Cardiac fibroblast (primary cell): ENCODE results near the gene TMTC1.

Experiments used
- DNase-seq, 2 donors: peaks; one replicate each; pipeline versions ENCODE4 v3.0.0 to v3.0.0-alpha.2; 2010; ENCODE audit warnings: low read depth in 2 of 2
- H3K4me3 ChIP-seq, 2 donors: replicated peaks in 1 of 2; 1 replicate in 1 of 2; 2 replicates in 1 of 2; pipeline ENCODE4 v1.5.1; 2011; ENCODE audit warnings: low read depth in 2 of 2, low read length in 2 of 2, mild to moderate bottlenecking in 2 of 2, moderate library complexity in 1 of 2
- TF ChIP-seq, protein P1 (sequence below): IDR thresholded peaks from one replicate; pipeline ENCODE4 v1.5.1; 2011; ENCODE audit warnings: low read depth, mild to moderate bottlenecking, low read length, inconsistent platforms

TMTC1 gene

DNA sequence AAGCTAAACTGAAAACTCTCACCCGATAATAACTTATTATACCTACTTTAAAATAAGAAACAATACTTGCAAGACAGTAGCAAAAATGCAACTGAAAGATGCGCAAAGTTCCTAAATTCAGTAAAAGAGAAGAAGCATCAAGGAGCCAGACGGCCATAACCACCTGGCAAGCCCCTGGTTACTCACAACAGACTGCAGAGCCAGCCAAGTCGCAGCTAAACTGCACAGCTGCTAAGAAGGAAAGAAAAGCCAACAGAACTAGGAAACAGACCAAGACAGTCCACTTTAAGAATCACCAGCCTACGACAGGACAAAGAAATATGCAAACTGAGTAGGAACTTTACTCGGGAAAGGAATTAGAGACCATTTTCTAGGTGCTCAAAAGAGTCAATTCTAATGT is 127.9 kb downstream of the TMTC1 start:
- peak; percentile 34 to 39 for DNase-seq
- TF ChIP-seq, protein P1, sequence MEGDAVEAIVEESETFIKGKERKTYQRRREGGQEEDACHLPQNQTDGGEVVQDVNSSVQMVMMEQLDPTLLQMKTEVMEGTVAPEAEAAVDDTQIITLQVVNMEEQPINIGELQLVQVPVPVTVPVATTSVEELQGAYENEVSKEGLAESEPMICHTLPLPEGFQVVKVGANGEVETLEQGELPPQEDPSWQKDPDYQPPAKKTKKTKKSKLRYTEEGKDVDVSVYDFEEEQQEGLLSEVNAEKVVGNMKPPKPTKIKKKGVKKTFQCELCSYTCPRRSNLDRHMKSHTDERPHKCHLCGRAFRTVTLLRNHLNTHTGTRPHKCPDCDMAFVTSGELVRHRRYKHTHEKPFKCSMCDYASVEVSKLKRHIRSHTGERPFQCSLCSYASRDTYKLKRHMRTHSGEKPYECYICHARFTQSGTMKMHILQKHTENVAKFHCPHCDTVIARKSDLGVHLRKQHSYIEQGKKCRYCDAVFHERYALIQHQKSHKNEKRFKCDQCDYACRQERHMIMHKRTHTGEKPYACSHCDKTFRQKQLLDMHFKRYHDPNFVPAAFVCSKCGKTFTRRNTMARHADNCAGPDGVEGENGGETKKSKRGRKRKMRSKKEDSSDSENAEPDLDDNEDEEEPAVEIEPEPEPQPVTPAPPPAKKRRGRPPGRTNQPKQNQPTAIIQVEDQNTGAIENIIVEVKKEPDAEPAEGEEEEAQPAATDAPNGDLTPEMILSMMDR = no peak
- H3K4me3 ChIP-seq = no peak overlapping the region

DNA sequence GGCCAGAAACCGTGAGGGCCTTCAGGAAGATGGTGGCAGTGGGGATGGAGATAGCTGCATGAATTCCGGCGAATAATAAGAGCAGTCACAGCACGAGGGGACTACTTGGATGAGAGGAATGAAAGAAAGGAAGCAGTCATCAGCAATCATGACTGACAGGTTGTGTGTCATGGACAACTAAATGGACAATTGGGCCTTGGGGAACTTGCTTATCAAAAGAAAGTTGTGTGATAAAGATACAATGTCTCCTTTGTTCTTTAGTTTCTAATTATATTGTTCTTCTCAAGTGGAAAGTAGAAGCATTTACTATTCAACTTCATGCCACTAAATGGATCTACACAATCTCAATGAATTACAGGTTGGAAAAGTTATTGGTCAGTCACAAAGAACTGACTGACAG is 130.5 kb downstream of the TMTC1 start:
- H3K4me3 ChIP-seq = no peak overlapping the region
- DNase-seq = no peak
- TF ChIP-seq, protein P1 = no peak

DNA sequence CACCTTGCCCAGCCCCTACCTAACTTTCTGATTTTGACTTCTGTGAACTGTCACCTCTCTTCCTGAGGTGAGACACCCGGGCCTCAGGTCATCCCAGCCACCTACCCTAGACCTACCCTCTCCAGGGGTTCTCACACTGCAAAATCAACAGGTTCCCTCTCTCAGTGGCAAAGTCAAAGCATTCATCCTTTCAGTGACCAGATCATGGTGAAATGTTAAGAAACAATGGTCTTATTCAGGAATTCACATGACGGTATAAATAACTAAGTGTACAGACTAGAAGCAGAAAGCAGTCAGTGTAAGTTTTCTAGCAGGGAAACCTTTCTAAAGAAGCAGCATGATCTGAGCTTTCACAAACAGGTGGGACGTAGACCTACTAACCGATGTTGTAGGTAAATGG is 133.4 kb downstream of the TMTC1 start:
- TF ChIP-seq, protein P1 = no peak
- DNase-seq = no peak
- no peak overlapping the region for H3K4me3 ChIP-seq

DNA sequence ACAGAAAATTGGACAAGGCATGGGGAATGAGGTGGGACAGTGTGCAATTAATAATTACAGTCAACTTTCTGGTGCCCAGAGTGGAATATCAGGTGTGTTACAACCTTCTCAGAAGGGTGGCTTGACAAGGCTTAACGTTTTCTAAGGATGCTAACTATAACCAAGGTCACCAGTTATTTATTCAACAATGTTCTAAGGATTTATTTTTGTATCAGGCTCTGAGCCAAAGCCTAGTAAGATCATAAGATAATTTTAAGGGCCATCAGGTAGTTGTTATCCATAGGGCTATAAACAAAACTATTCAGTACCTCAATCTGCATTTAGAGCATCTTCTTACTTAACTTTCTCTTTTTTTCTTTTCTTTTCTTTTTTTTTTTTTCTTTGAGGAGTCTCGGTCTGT is 134.0 kb downstream of the TMTC1 start:
- no peak overlapping the region for H3K4me3 ChIP-seq
- DNase-seq = no peak
- TF ChIP-seq, protein P1 = no peak

DNA sequence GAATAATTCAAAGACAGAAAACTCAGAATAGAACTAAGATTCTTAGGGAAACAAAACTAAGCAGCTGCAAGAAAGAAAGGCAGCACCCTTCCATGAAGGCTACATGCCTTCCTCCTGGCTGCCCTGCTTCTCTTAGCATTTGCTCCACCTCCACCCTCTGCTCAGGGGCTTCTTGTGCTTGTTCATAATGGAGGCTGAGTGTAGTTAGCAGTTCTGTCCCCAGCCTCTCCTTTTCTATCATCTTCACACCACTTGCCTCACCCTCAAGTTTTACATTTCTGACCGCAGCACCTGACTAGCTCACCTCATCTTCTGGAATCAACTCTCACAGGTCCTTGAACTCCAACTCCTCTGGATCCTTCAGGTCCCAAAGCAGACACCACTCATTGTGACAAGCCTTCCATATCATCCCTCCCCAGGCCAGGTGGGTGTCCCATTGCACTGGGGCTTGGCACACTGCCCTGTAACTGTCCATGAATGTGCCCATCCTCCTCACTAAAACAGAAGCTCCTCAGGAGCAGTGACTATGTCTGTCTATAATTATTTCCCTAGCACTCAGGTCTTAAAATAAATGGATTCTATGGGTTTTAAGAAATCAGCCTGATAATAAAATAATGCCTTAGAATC is 139.1 kb downstream of the TMTC1 start:
- no peak for DNase-seq
- TF ChIP-seq, protein P1 = no peak
- no peak overlapping the region for H3K4me3 ChIP-seq

DNA sequence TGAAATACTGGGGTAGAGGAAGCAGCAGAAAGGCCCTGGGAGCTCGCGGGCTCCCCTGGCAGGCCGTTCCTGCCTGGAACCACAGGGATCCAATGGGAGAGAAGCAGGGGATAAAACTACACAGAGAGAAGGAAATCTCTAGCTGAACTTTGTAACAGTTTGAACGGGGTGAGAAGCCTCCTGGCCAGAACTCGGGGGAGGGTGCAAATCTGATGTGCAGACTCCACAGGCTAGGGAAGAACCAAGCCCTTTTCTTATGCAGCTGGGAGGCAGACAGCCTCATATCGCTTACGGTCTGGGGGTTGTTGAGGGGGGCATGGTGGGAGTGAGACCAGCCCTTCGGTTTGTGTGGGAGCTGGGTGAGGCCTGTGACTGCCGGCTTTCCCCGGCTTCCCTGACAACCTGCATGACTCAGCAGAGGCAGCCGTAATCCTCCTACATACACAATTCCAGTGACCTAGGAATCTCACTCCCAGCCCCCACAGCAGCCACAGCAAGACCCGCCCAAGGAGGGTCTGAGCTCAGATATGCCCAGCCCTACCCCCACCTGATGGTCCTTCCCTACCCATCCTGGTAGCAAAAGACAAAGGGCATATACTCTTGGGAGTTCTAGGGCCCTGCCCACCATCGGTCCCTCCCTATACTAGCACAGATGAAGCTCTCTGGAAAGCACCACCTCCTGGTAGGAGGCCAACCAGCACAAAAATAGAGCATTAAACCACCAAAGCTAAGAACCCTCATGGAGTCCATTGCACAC is 143.0 kb downstream of the TMTC1 start:
- peak overlapping the region in 1 of 2 donors; percentile 14 for H3K4me3 ChIP-seq
- peak; percentile 86 to 89 for DNase-seq
- TF ChIP-seq, protein P1 = peak; percentile 17
